ENCODE data around the gene STK32B.

Gene STK32B

GRCh38 chr4:5277079-5277478, 225.8 kb downstream of the STK32B start:
- TF ChIP-seq GATA3 (IDR thresholded peaks at IDR 0.05; ENCODE audit: low read depth, low read length): no peak
- TF ChIP-seq GATA2 (IDR thresholded peaks at IDR 0.05; ENCODE audit: low read depth, low read length): no peak

DNA sequence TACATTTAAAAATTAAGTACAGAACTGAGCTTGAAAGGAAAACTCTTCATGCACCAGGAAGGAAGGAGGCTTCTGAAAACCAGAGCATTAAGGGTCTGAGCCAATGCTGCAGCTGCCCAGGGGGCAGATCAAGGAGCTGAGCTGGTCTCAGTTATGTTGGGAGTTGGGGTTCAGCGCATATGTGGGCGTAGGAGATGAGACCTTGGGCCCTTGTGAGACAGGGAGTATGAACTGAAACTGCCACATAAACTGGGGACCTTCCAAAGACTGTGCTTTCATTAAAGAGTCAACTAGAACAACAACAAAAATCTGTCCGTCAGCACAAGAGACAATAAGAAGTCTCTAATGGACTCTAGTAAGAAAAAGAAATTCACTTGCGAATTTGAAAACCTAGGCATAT, 226.9 kb downstream of the STK32B start:
- TF ChIP-seq GATA3 (IDR thresholded peaks at IDR 0.05; ENCODE audit: low read depth, low read length): no peak
- TF ChIP-seq GATA2 (IDR thresholded peaks at IDR 0.05; ENCODE audit: low read depth, low read length): no peak

DNA sequence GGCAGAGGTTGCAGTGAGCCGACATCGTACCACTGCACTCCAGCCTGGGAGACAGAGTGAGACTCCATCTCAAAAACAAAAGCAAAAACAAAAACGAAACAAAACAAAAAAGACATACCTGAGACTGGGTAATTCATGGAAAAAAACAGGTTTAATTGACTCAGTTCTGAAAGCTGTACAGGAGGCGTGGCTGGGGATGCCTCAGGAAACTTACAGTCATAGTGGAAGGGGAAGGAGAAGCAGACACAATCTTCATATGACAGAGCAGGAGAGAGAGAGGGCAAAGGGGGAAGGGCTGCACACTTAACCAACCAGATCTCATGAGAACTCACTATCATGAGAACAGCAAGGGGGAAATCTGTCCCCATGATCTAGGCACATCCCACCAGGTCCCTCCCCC, 229.5 kb downstream of the STK32B start:
- no peak for TF ChIP-seq GATA2 (IDR thresholded peaks at IDR 0.05; ENCODE audit: low read depth, low read length)
- TF ChIP-seq GATA3 (IDR thresholded peaks at IDR 0.05; ENCODE audit: low read depth, low read length): no peak

DNA sequence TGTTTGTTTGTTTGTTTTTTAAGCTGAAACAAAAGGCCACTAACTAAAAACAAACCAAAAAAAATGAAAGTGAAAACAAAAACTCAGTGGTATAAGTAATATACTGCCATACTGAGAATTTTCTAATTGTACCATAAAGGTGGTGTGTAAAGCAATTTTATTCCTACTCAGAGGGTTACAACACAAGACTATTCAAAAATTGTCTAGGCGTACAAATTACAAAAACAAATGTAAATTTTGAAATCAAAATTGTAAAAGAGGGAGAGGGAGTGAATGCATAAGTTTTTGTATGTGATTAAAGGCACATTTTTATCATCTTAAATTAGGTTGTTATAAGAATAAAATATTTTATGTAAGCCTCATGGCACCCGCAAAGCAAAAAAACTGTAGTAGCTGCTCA, 232.6 kb downstream of the STK32B start:
- no peak for TF ChIP-seq GATA3 (IDR thresholded peaks at IDR 0.05; ENCODE audit: low read depth, low read length)
- TF ChIP-seq GATA2 (IDR thresholded peaks at IDR 0.05; ENCODE audit: low read depth, low read length): no peak

- TF ChIP-seq GATA3 (IDR thresholded peaks at IDR 0.05; ENCODE audit: low read depth, low read length) (no peak), GATA2 (IDR thresholded peaks at IDR 0.05; ENCODE audit: low read depth, low read length) (no peak)
These were observed 233.2 kb downstream of the STK32B start for GRCh38 chr4:5284517-5284916.

DNA sequence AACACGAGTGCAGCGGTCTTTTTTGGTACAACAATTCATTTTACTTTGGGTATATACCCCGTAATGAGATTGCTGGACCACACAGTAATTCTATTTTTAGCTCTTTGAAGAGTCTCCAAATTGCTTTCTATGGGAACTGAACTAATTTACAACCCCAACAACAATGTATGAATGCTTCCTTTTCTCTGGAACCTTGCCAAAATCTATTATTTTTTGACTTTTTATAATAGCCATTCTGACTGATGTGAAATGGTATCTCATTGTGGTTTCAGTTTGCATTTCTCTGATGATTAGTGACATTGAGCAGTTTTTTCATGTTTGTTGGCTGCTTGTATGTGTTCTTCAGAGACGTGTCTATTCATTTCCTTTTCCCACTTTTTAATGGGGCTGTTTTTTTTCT, 240.8 kb downstream of the STK32B start:
- TF ChIP-seq GATA2 (IDR thresholded peaks at IDR 0.05; ENCODE audit: low read depth, low read length) (no peak), GATA3 (IDR thresholded peaks at IDR 0.05; ENCODE audit: low read depth, low read length) (no peak)

GRCh38 chr4:5300283-5300682, 249.0 kb downstream of the STK32B start:
- TF ChIP-seq GATA3 (IDR thresholded peaks at IDR 0.05; ENCODE audit: low read depth, low read length) (no peak), GATA2 (IDR thresholded peaks at IDR 0.05; ENCODE audit: low read depth, low read length) (no peak)

GRCh38 chr4:5307928-5308327, 256.6 kb downstream of the STK32B start:
- no peak for TF ChIP-seq GATA3 (IDR thresholded peaks at IDR 0.05; ENCODE audit: low read depth, low read length)
- no peak for TF ChIP-seq GATA2 (IDR thresholded peaks at IDR 0.05; ENCODE audit: low read depth, low read length)

- TF ChIP-seq GATA2 (IDR thresholded peaks at IDR 0.05; ENCODE audit: low read depth, low read length): no peak
- no peak for TF ChIP-seq GATA3 (IDR thresholded peaks at IDR 0.05; ENCODE audit: low read depth, low read length)
These were observed 271.0 kb downstream of the STK32B start for GRCh38 chr4:5322321-5322720.

DNA sequence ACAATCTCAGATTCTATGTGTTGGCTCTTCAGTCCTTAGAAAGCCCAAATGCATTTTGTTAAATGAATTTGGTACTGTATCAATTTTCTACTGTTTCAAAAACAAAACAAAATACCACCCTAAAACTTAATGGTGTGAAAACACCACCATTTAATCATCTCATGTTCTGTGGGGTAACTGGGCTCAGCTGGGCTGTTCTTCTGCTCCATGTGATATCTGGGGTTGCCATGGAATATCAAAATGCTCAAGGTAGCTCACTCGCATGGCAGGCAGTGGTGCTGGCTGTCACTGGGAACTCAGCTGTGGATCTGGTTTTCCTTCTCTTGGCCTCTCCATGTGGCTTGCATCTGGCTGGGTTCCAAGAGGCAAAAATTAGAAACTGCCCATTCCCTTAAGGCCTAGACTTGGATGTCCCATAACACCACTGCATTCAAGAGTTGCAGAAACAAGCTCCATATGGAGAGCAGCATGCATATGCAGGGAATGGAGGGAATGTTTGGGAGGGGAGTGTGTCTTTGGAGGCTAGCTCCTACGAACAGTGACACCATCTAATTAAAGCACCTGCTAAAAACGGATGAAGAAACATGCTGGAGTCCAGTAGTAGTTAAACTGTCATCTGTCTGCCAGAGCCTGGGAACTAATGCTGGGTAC, 279.2 kb downstream of the STK32B start:
- TF ChIP-seq GATA2 (IDR thresholded peaks at IDR 0.05; ENCODE audit: low read depth, low read length) (no peak), GATA3 (IDR thresholded peaks at IDR 0.05; ENCODE audit: low read depth, low read length) (no peak)

DNA sequence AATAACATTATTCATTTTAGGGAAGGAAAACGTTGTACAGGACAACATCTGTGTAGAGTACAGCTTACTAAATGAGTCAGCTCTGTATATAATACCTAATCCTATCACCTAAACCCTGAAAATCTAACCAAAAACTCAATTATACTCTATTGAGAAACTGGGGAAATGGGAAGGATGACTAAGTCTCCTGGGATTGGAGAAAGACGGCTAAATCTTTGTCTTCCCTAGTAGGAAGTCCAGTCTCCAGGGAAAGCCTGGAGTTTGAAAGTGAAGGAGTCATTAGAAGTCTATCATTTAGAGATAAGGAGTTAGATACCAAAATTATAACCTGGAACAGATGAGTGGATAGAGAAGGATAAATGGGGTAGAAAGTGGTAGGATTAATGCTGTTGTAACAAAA, 286.5 kb downstream of the STK32B start:
- TF ChIP-seq GATA2 (IDR thresholded peaks at IDR 0.05; ENCODE audit: low read depth, low read length): no peak
- TF ChIP-seq GATA3 (IDR thresholded peaks at IDR 0.05; ENCODE audit: low read depth, low read length): no peak

DNA sequence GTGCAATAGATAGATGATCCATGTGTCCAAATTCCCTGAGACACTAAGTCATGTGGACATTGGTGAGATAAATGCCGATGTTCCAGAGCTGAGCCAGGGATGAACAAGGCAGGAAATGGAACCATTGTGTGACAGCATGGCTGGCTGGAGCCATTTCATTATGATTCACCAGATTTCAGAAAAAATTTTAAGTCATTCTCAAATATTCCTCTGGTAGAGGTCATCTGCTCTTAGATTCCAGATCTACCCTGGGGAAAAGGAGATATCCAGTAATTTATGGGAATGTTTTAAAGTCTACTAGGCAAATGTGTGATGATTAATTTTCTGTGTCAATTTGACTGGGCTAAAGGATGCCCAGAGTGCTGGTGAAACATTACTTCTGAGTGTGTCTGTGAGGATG, 287.3 kb downstream of the STK32B start:
- no peak for TF ChIP-seq GATA2 (IDR thresholded peaks at IDR 0.05; ENCODE audit: low read depth, low read length)
- no peak for TF ChIP-seq GATA3 (IDR thresholded peaks at IDR 0.05; ENCODE audit: low read depth, low read length)

GRCh38 chr4:5340991-5341451, 289.7 kb downstream of the STK32B start:
- no peak for TF ChIP-seq GATA3 (IDR thresholded peaks at IDR 0.05; ENCODE audit: low read depth, low read length)
- TF ChIP-seq GATA2 (IDR thresholded peaks at IDR 0.05; ENCODE audit: low read depth, low read length): no peak

- TF ChIP-seq GATA3 (IDR thresholded peaks at IDR 0.05; ENCODE audit: low read depth, low read length) (no peak), GATA2 (IDR thresholded peaks at IDR 0.05; ENCODE audit: low read depth, low read length) (no peak)
These were observed 290.2 kb downstream of the STK32B start for GRCh38 chr4:5341526-5341925.

DNA sequence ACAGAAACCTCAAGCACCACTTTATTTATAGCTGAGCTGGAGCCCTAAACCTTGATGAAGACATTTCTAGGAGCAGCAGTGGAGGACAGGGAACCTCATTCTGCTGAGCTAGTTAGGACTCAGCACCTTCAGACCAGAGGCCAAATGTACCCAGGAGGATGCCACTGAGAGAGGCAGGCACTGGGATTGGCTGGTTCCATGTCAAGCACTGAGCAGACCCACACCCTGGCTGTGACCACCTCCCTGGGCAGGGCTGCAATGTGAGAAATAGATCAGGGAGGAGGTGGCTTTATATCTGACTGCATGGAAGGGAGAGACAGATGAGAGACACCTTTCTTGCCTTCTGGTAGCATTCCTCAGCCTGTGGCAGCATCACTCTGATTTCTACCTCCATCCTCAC, 304.6 kb downstream of the STK32B start:
- TF ChIP-seq GATA3 (IDR thresholded peaks at IDR 0.05; ENCODE audit: low read depth, low read length) (no peak), GATA2 (IDR thresholded peaks at IDR 0.05; ENCODE audit: low read depth, low read length) (no peak)

GRCh38 chr4:5357870-5358269, 306.6 kb downstream of the STK32B start:
- TF ChIP-seq GATA3 (IDR thresholded peaks at IDR 0.05; ENCODE audit: low read depth, low read length) (no peak), GATA2 (IDR thresholded peaks at IDR 0.05; ENCODE audit: low read depth, low read length) (no peak)

All from SH-SY5Y (cell line).